Lower lobe of right lung (tissue), 2 donors: ENCODE results near the gene TTC28. TPM values are rescaled to one million over a fixed set of nuclear protein-coding genes. Genes with fewer than 3 reads are reported as not detected.

Source experiments
- ATAC-seq, 2 donors: fragments of 200-7000 bp; cut with Tn5 transposase; one replicate each; pipeline ENCODE4 v1.9.1; 2020 to 2022; ENCODE audit warnings: mild to moderate bottlenecking in 2 of 2, moderate library complexity in 2 of 2
- DNase-seq: peaks from one replicate; pipeline ENCODE4 v3.0.0-alpha.2; 2020
- H3K27ac ChIP-seq: fragments of 200-600 bp; one replicate; pipeline ENCODE4 v1.8.0; 2022
- H3K27me3 ChIP-seq: fragments of 200-600 bp; one replicate; pipeline ENCODE4 v1.8.0; 2022; ENCODE audit warnings: low read depth
- H3K36me3 ChIP-seq: fragments of 200-600 bp; one replicate; pipeline ENCODE4 v1.8.0; 2022; ENCODE audit warnings: mild to moderate bottlenecking
- H3K4me1 ChIP-seq: fragments of 200-600 bp; one replicate; pipeline ENCODE4 v1.8.0; 2022
- H3K4me3 ChIP-seq: fragments of 200-600 bp; one replicate; pipeline ENCODE4 v1.8.0; 2022; ENCODE audit warnings: mild to moderate bottlenecking
- H3K9me3 ChIP-seq: fragments of 200-600 bp; one replicate; pipeline ENCODE4 v1.8.0; 2022
- intact Hi-C: fragments of 100-400 bp; cut with DNase I; formaldehyde crosslinking; loops from one replicate; pipeline ENCODE4 v1.11.0; 2022
- total RNA-seq: library from RNA; stranded (reverse); fragmentation: NEBNext Ultra II Directional; extraction: Animal tissue kit (Norgen Biotek cat#: 25700); gene quantifications from one replicate; pipeline ENCODE4 v1.2.1, GENCODE V29; 2021
- TF ChIP-seq, protein P1 (sequence below): fragments of 200-600 bp; IDR thresholded peaks from one replicate; pipeline ENCODE4 v1.8.0; 2022; ENCODE audit warnings: antibody characterized with exemption, mild to moderate bottlenecking
- donor health status: DM: no; HTN: yes; CAD: no; lungs with severe emphysema.

Gene TTC28
- total RNA-seq, 1 donor from 2014 or later, result 39.6 TPM

DNA sequence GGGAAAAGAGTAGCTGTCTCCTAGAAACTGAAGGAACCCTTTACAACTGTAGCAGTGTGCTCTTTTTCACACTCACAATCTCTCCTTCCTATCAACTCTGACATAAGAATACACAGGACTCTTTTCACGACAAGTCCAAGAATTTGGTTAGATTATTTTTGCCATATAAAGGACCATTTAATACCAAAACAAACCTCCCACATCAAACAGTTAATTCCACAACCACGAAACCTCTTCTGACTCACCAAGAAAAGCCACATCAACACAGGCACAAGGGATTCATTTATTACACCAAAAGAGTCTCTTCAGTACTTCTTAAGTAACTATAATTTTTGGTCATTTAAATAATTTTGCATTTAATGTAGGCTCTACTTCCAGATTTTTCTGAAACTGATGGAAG, 538.0 kb downstream of the TTC28 start:
- Histone ChIP-seq H3K27ac (peak overlapping the region; percentile 0), H3K27me3 (no peaks in the 10 kb centered on the region), H3K4me3 (no peak overlapping the region), H3K9me3 (no peaks in the 10 kb centered on the region), H3K36me3 (no peaks in the 10 kb centered on the region), H3K4me1 (peaks cover 36% of the 10 kb centered on the region)
- DNase-seq (no peak), ATAC-seq (no peak)
- TF ChIP-seq, protein P1, sequence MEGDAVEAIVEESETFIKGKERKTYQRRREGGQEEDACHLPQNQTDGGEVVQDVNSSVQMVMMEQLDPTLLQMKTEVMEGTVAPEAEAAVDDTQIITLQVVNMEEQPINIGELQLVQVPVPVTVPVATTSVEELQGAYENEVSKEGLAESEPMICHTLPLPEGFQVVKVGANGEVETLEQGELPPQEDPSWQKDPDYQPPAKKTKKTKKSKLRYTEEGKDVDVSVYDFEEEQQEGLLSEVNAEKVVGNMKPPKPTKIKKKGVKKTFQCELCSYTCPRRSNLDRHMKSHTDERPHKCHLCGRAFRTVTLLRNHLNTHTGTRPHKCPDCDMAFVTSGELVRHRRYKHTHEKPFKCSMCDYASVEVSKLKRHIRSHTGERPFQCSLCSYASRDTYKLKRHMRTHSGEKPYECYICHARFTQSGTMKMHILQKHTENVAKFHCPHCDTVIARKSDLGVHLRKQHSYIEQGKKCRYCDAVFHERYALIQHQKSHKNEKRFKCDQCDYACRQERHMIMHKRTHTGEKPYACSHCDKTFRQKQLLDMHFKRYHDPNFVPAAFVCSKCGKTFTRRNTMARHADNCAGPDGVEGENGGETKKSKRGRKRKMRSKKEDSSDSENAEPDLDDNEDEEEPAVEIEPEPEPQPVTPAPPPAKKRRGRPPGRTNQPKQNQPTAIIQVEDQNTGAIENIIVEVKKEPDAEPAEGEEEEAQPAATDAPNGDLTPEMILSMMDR, result no peak
- intact Hi-C loops, result no loop called here

DNA sequence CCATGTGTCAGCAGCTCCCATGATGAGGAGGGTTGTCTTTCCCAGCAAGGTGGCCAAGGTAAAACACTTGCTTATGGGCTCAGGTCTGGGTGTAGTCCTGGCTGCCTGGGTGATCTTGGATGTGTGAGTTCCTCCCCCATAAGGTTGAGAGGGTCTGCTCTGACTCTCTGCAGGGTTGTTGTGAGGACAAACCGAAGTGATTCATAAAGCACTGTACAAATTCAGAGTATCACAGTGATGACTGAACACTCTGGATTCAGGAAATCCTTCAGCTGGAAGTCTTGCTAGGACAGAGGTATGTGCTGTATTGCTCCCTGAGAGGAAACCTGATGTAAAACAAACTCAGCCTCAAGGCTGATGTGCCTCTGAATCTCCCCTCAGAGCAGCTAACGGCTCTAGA, 539.7 kb downstream of the TTC28 start:
- no peaks in the 10 kb centered on the region for H3K9me3 ChIP-seq
- peaks cover 36% of the 10 kb centered on the region for H3K4me1 ChIP-seq
- ATAC-seq (no peak), DNase-seq (no peak)
- intact Hi-C loops, result no loop called here
- TF ChIP-seq, protein P1, result no peak
- no peak overlapping the region for H3K27ac ChIP-seq
- H3K36me3 ChIP-seq, result no peaks in the 10 kb centered on the region
- no peaks in the 10 kb centered on the region for H3K27me3 ChIP-seq
- H3K4me3 ChIP-seq, result no peak overlapping the region

DNA sequence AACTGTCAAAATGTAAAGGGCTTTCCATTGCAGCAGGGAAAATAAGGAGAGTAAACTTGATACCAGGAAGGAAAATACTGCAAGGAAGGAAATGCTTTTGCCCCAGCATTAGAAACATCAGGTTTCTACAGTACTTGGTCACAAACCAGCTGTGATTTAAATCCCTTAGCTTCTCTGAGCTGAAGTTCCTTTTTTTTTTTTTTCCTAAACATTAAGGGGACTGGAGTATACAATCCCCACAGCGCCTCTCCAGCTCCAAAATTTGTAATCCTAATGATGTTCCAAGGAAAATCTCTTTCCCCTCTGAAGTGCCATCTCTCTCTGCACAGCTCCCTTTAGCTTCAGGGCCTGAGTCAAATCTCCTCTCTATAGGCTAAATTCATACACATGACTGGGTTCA, 540.1 kb downstream of the TTC28 start:
- TF ChIP-seq, protein P1, result no peak
- H3K9me3 ChIP-seq, result no peaks in the 10 kb centered on the region
- peaks cover 34% of the 10 kb centered on the region for H3K4me1 ChIP-seq
- intact Hi-C loops, result no loop called here
- no peak overlapping the region for H3K27ac ChIP-seq
- no peaks in the 10 kb centered on the region for H3K36me3 ChIP-seq
- no peak overlapping the region for H3K4me3 ChIP-seq
- H3K27me3 ChIP-seq, result no peaks in the 10 kb centered on the region
- DNase-seq (no peak), ATAC-seq (no peak)

DNA sequence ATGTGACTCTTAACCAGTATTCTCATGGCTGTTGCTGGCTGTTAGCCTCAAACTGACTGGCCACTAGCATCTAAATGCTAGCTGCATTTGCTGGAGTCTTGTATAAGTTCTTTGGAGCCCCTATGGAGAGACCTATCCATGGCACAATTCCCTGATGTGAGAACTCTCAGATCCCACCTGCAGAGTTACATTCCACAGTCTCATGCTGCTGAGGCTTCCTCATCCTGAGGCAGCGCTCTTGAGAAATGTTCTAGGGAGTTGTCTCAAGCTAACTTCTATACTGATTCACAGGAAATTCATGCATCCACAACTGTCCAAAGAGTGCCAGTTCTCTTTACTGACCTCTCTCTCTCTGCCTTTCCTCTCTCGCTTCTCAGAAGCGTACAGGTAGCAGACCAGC, 542.6 kb downstream of the TTC28 start:
- intact Hi-C loops, result no loop called here
- peaks cover 21% of the 10 kb centered on the region for H3K4me1 ChIP-seq
- H3K4me3 ChIP-seq, result no peak overlapping the region
- H3K27ac ChIP-seq, result no peak overlapping the region
- no peaks in the 10 kb centered on the region for H3K27me3 ChIP-seq
- TF ChIP-seq, protein P1, result no peak
- H3K36me3 ChIP-seq, result no peaks in the 10 kb centered on the region
- no peak for ATAC-seq
- no peak for DNase-seq
- H3K9me3 ChIP-seq, result no peaks in the 10 kb centered on the region

DNA sequence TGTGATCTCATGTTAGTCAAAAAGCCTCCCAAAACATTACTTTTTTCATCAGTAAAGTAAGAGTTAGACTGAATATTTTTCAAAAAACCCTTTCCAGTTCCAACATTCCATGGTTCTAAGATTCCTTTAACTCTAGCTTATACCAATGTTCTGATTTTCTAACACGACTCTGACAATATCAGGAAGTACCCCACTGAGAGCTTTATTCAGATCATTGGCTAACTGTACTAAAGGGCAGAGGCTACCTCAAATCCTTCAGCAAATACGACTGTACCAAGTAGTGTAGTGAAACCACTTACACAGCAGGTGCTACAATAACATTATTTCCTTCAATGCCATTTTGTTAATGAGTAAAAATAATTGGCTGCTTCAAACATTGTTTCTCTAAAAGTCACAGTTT, 547.2 kb downstream of the TTC28 start:
- Histone ChIP-seq H3K27ac (no peak overlapping the region), H3K4me3 (no peak overlapping the region), H3K36me3 (no peaks in the 10 kb centered on the region), H3K27me3 (no peaks in the 10 kb centered on the region), H3K9me3 (no peaks in the 10 kb centered on the region), H3K4me1 (no peaks in the 10 kb centered on the region)
- intact Hi-C loops, result no loop called here
- DNase-seq, result no peak
- ATAC-seq, result no peak
- TF ChIP-seq, protein P1, result no peak
